Ovary (tissue), 9 donors: ENCODE results near the gene ACYP2. TPM values are rescaled to one million over a fixed set of nuclear protein-coding genes. Genes with fewer than 3 reads are reported as not detected.

Source experiments
- DNase-seq, 5 donors: peaks; one replicate each; pipeline ENCODE4 v3.0.0-alpha.2; 2019 to 2020
- H3K27ac ChIP-seq, 2 donors: fragments of 200-600 bp; one replicate each; pipeline versions ENCODE4 v1.5.1 to v1.8.0; 2019 to 2022
- H3K27me3 ChIP-seq: fragments of 200-600 bp; one replicate; pipeline ENCODE4 v1.8.0; 2022
- H3K36me3 ChIP-seq: fragments of 200-600 bp; sonication (generic); one replicate; pipeline ENCODE4 v1.5.1; 2019
- H3K4me1 ChIP-seq: one replicate; pipeline ENCODE4 v1.8.1; 2013; ENCODE audit warnings: mild to moderate bottlenecking, moderate library complexity; ENCODE audit not compliant: insufficient read depth
- H3K4me3 ChIP-seq: fragments of 200-600 bp; sonication (generic); one replicate; pipeline ENCODE4 v1.5.1; 2017
- H3K9me3 ChIP-seq, 2 donors: fragments of 200-600 bp in 1 of 2; sonication (generic) in 1 of 2; one replicate each; pipeline versions ENCODE4 v1.5.1 to v1.8.1; 2013 to 2019; ENCODE audit warnings: mild to moderate bottlenecking in 1 of 2, moderate library complexity in 1 of 2
- CTCF ChIP-seq, 3 donors: fragments of 450-650 bp in 2 of 3; fragments of 200-600 bp in 1 of 3; IDR thresholded peaks; one replicate each; pipeline versions ENCODE4 v1.5.1 to v1.8.0; 2016 to 2022; ENCODE audit warnings: antibody characterized with exemption in 3 of 3, mild to moderate bottlenecking in 1 of 3
- EP300 ChIP-seq: sonication (generic); formaldehyde crosslinking; IDR thresholded peaks from one replicate; pipeline ENCODE4 v1.6.1; 2017; ENCODE audit warnings: antibody characterized with exemption
- POLR2A ChIP-seq: fragments of 450-650 bp; IDR thresholded peaks from one replicate; pipeline ENCODE4 v1.6.1; 2017; ENCODE audit warnings: antibody characterized with exemption, mild to moderate bottlenecking, moderate library complexity
- WGBS, 3 donors: extraction: QIAGEN DNeasy Blood & Tissue Kit in 1 of 3; methylation state at CpG; one replicate each; pipeline versions ENCODE4 v1.1.5 to v1.1.7; 2013 to 2017; 5-methylcytosine and 5-hydroxymethylcytosine counted together
- intact Hi-C, 4 donors: fragments of 100-400 bp; cut with DNase I; formaldehyde crosslinking; loops; one replicate each; pipeline versions ENCODE4 v1.11.0 to v1.15.1; 2022 to 2023
- polyA plus RNA-seq, 2 donors: library from polyadenylated mRNA; stranded (reverse); fragments of 200-250 nt in 1 of 2; fragments of 350-450 nt in 1 of 2; fragmentation: Illumina TruSeq in 1 of 2; extraction: RNeasy Lipid Tissue Mini Kit (QIAGEN cat#74804) in 1 of 2; gene quantifications; one replicate each; pipeline ENCODE4 v1.2.3, GENCODE V29; 2013 to 2014
- total RNA-seq, 7 donors: library from RNA; depleted of rRNA in 2 of 7; stranded (reverse); fragments of >200 nt in 2 of 7; fragmentation: NEBNext Ultra II Directional in 3 of 7; extraction: Animal tissue kit (Norgen Biotek cat#: 25700) in 3 of 7; gene quantifications; one replicate each; pipeline versions ENCODE4 v1.1.0 to v1.2.4, GENCODE V29; 2016 to 2023
- donor health status: DM: no; HTN: no; CAD: no; lungs with moderate emphysema.
- donor health status: DM: no; HTN: no; CAD: no.
- donor health status: Bipolar disorder and iron deficiency.
- donor health status: DM: yes; HTN: yes; CAD: no.
- donor health status: DM: no; HTN: no; CAD: no.
- donor health status: DM: yes; HTN: yes; CAD: no.

ACYP2 gene
- total and polyA plus RNA-seq, 9 donors, result 10.4 to 27.1 (median 13.9) TPM

GRCh38 chr2:54227798-54228197, 112.4 kb downstream of the ACYP2 start:
- Histone ChIP-seq H3K36me3 (no peaks in the 10 kb centered on the region), H3K27me3 (no peaks in the 10 kb centered on the region), H3K9me3 (no peaks in the 10 kb centered on the region), H3K27ac (no peak overlapping the region), H3K4me1 (peaks cover 3% of the 10 kb centered on the region), H3K4me3 (no peak overlapping the region)
- intact Hi-C loops, result no loop called here
- DNase-seq, result no peak
- TF ChIP-seq EP300, result no peak
- TF ChIP-seq POLR2A, result no peak
- TF ChIP-seq CTCF (IDR thresholded peaks at IDR 0.05), result no peak

GRCh38 chr2:54228945-54229344, 113.5 kb downstream of the ACYP2 start:
- Histone ChIP-seq H3K9me3 (no peaks in the 10 kb centered on the region), H3K27ac (no peak overlapping the region), H3K36me3 (no peaks in the 10 kb centered on the region), H3K4me3 (no peak overlapping the region), H3K27me3 (no peaks in the 10 kb centered on the region), H3K4me1 (peaks cover 3% of the 10 kb centered on the region)
- TF ChIP-seq POLR2A (no peak), CTCF (IDR thresholded peaks at IDR 0.05) (no peak), EP300 (no peak)
- 49 to 83% (median 70%) methylated on average over 2 of the region's 2 CpGs for WGBS, 3 donors
- peak in 4 of 5 donors; percentile 18 to 55 (median 45) for DNase-seq
- intact Hi-C loops, result no loop called here

- WGBS, 3 donors, result 64 to 69% (median 65%) methylated on average over 4 of the region's 4 CpGs
- intact Hi-C loops, result no loop called here
- Histone ChIP-seq H3K9me3 (no peaks in the 10 kb centered on the region), H3K27ac (no peak overlapping the region), H3K27me3 (no peaks in the 10 kb centered on the region), H3K36me3 (no peaks in the 10 kb centered on the region), H3K4me3 (no peak overlapping the region), H3K4me1 (no peaks in the 10 kb centered on the region)
- DNase-seq, result no peak
- no peak for TF ChIP-seq EP300
- TF ChIP-seq POLR2A, result no peak
- TF ChIP-seq CTCF (IDR thresholded peaks at IDR 0.05), result no peak
These were observed 118.6 kb downstream of the ACYP2 start for GRCh38 chr2:54233832-54234649.

GRCh38 chr2:54237428-54237827, 122.0 kb downstream of the ACYP2 start:
- H3K27ac ChIP-seq, result no peak overlapping the region
- H3K36me3 ChIP-seq, result no peaks in the 10 kb centered on the region
- H3K9me3 ChIP-seq, result no peaks in the 10 kb centered on the region
- no peak for TF ChIP-seq POLR2A
- no peak for TF ChIP-seq CTCF (IDR thresholded peaks at IDR 0.05)
- TF ChIP-seq EP300, result no peak
- DNase-seq, result no peak
- 99% methylated on average over 2 of the region's 2 CpGs for WGBS, 3 donors
- H3K4me3 ChIP-seq, result no peak overlapping the region
- intact Hi-C loops, result no loop called here
- H3K4me1 ChIP-seq, result peaks cover 4% of the 10 kb centered on the region
- no peaks in the 10 kb centered on the region for H3K27me3 ChIP-seq
